ENCODE measurements around the gene FAM124A. TPM values are rescaled to one million over a fixed set of nuclear protein-coding genes. Genes with fewer than 3 reads are reported as not detected.

Gene FAM124A
- total RNA-seq, 2 experiments from 2014 or later = not detected

GRCh38 chr13:51262501-51263211, 40.5 kb downstream of the FAM124A start:
- no peaks in the 10 kb centered on the region for H3K27me3 Mint-ChIP-seq (ENCODE audit: low read depth)
- no peak for DNase-seq
- H3K27ac Mint-ChIP-seq = no peak overlapping the region
- H3K4me1 Mint-ChIP-seq (ENCODE audit: low read depth) = no peaks in the 10 kb centered on the region
- CTCF ChIA-PET = interaction anchor here (0.5 to 3.2 kb wide), 3 partner anchors 24 to 274 kb away, joined by 3 to 17 read pairs (median 10); no protein-coding TSS in a partner anchor
- intact Hi-C loops (cut with micrococcal nuclease) = no loop called here
- no peak overlapping the region for H3K4me3 Mint-ChIP-seq
- H3K9me3 Mint-ChIP-seq = no peaks in the 10 kb centered on the region
- H3K36me3 Mint-ChIP-seq (ENCODE audit: low read depth) = no peaks in the 10 kb centered on the region

- no peak overlapping the region for H3K27ac Mint-ChIP-seq
- H3K36me3 Mint-ChIP-seq (ENCODE audit: low read depth) = no peaks in the 10 kb centered on the region
- CTCF ChIA-PET = interaction anchor here (0.6 to 1.1 kb wide), 2 partner anchors 20 to 79 kb away, joined by 3 to 6 read pairs; no protein-coding TSS in a partner anchor
- intact Hi-C loops (cut with micrococcal nuclease) = no loop called here
- H3K4me3 Mint-ChIP-seq = no peak overlapping the region
- DNase-seq = no peak
- H3K27me3 Mint-ChIP-seq (ENCODE audit: low read depth) = no peaks in the 10 kb centered on the region
- no peaks in the 10 kb centered on the region for H3K9me3 Mint-ChIP-seq
- no peaks in the 10 kb centered on the region for H3K4me1 Mint-ChIP-seq (ENCODE audit: low read depth)
These were observed 44.4 kb downstream of the FAM124A start for GRCh38 chr13:51266642-51267041.

- no peaks in the 10 kb centered on the region for H3K36me3 Mint-ChIP-seq (ENCODE audit: low read depth)
- CTCF ChIA-PET = interaction anchor here (0.6 kb wide), 1 partner anchor 80 kb away, joined by 3 read pairs; no protein-coding TSS in a partner anchor
- H3K4me1 Mint-ChIP-seq (ENCODE audit: low read depth) = no peaks in the 10 kb centered on the region
- H3K4me3 Mint-ChIP-seq = no peak overlapping the region
- no peaks in the 10 kb centered on the region for H3K27me3 Mint-ChIP-seq (ENCODE audit: low read depth)
- H3K9me3 Mint-ChIP-seq = no peaks in the 10 kb centered on the region
- intact Hi-C loops (cut with micrococcal nuclease) = no loop called here
- H3K27ac Mint-ChIP-seq = no peak overlapping the region
- no peak for DNase-seq
These were observed 45.4 kb downstream of the FAM124A start for GRCh38 chr13:51267622-51268021.

GRCh38 chr13:51269039-51269438, 46.8 kb downstream of the FAM124A start:
- Mint-ChIP-seq H3K4me1 (ENCODE audit: low read depth) (no peaks in the 10 kb centered on the region), H3K36me3 (ENCODE audit: low read depth) (no peaks in the 10 kb centered on the region), H3K27ac (no peak overlapping the region), H3K9me3 (no peaks in the 10 kb centered on the region), H3K4me3 (no peak overlapping the region), H3K27me3 (ENCODE audit: low read depth) (no peaks in the 10 kb centered on the region)
- no peak for DNase-seq
- CTCF ChIA-PET = interaction anchor here (0.7 to 1.4 kb wide), 3 partner anchors 17 to 654 kb away, joined by 3 to 4 read pairs (median 4); no protein-coding TSS in a partner anchor
- intact Hi-C loops (cut with micrococcal nuclease) = no loop called here

GRCh38 chr13:51270623-51271415, 48.6 kb downstream of the FAM124A start:
- H3K27ac Mint-ChIP-seq = no peak overlapping the region
- no peaks in the 10 kb centered on the region for H3K9me3 Mint-ChIP-seq
- H3K4me1 Mint-ChIP-seq (ENCODE audit: low read depth) = no peaks in the 10 kb centered on the region
- CTCF ChIA-PET = interaction anchor here (1.1 kb wide), 1 partner anchor 16 kb away, joined by 8 read pairs; no protein-coding TSS in a partner anchor
- intact Hi-C loops (cut with micrococcal nuclease) = no loop called here
- H3K4me3 Mint-ChIP-seq = no peak overlapping the region
- no peaks in the 10 kb centered on the region for H3K27me3 Mint-ChIP-seq (ENCODE audit: low read depth)
- no peaks in the 10 kb centered on the region for H3K36me3 Mint-ChIP-seq (ENCODE audit: low read depth)
- no peak for DNase-seq

GRCh38 chr13:51271528-51272085, 49.4 kb downstream of the FAM124A start:
- Mint-ChIP-seq H3K4me3 (no peak overlapping the region), H3K4me1 (ENCODE audit: low read depth) (no peaks in the 10 kb centered on the region), H3K36me3 (ENCODE audit: low read depth) (no peaks in the 10 kb centered on the region), H3K27ac (no peak overlapping the region), H3K9me3 (no peaks in the 10 kb centered on the region), H3K27me3 (ENCODE audit: low read depth) (no peaks in the 10 kb centered on the region)
- intact Hi-C loops (cut with micrococcal nuclease) = no loop called here
- no peak for DNase-seq
- CTCF ChIA-PET = interaction anchor here (1.1 kb wide), 1 partner anchor 15 kb away, joined by 8 read pairs; no protein-coding TSS in a partner anchor

GRCh38 chr13:51275101-51275500, 52.9 kb downstream of the FAM124A start:
- DNase-seq = no peak
- H3K27ac Mint-ChIP-seq = no peak overlapping the region
- CTCF ChIA-PET = interaction anchor here (0.7 to 1.8 kb wide), 2 partner anchors 11 to 479 kb away, joined by 3 to 7 read pairs; no protein-coding TSS in a partner anchor
- no peaks in the 10 kb centered on the region for H3K27me3 Mint-ChIP-seq (ENCODE audit: low read depth)
- intact Hi-C loops (cut with micrococcal nuclease) = no loop called here
- no peak overlapping the region for H3K4me3 Mint-ChIP-seq
- no peaks in the 10 kb centered on the region for H3K36me3 Mint-ChIP-seq (ENCODE audit: low read depth)
- no peaks in the 10 kb centered on the region for H3K4me1 Mint-ChIP-seq (ENCODE audit: low read depth)
- no peaks in the 10 kb centered on the region for H3K9me3 Mint-ChIP-seq

- CTCF ChIA-PET = interaction anchor here (1.0 to 1.8 kb wide), 2 partner anchors 10 to 151 kb away, joined by 4 to 7 read pairs; no protein-coding TSS in a partner anchor
- H3K27me3 Mint-ChIP-seq (ENCODE audit: low read depth) = no peaks in the 10 kb centered on the region
- peak; percentile 10 for DNase-seq
- no peaks in the 10 kb centered on the region for H3K9me3 Mint-ChIP-seq
- intact Hi-C loops (cut with micrococcal nuclease) = no loop called here
- H3K27ac Mint-ChIP-seq = no peak overlapping the region
- H3K4me1 Mint-ChIP-seq (ENCODE audit: low read depth) = no peaks in the 10 kb centered on the region
- H3K36me3 Mint-ChIP-seq (ENCODE audit: low read depth) = no peaks in the 10 kb centered on the region
- no peak overlapping the region for H3K4me3 Mint-ChIP-seq
These were observed 54.4 kb downstream of the FAM124A start for GRCh38 chr13:51276636-51277035.

GRCh38 chr13:51277928-51278327, 55.7 kb downstream of the FAM124A start:
- intact Hi-C loops (cut with micrococcal nuclease) = no loop called here
- Mint-ChIP-seq H3K4me3 (no peak overlapping the region), H3K36me3 (ENCODE audit: low read depth) (no peaks in the 10 kb centered on the region), H3K9me3 (no peaks in the 10 kb centered on the region), H3K4me1 (ENCODE audit: low read depth) (no peaks in the 10 kb centered on the region), H3K27ac (no peak overlapping the region), H3K27me3 (ENCODE audit: low read depth) (no peaks in the 10 kb centered on the region)
- CTCF ChIA-PET = interaction anchor here (1.1 to 1.5 kb wide), 3 partner anchors 9 to 152 kb away, joined by 3 to 5 read pairs (median 5); no protein-coding TSS in a partner anchor
- no peak for DNase-seq

GRCh38 chr13:51278426-51279130, 56.4 kb downstream of the FAM124A start:
- CTCF ChIA-PET = interaction anchor here (1.1 to 1.5 kb wide), 3 partner anchors 8 to 153 kb away, joined by 3 to 5 read pairs (median 5); no protein-coding TSS in a partner anchor
- Mint-ChIP-seq H3K36me3 (ENCODE audit: low read depth) (no peaks in the 10 kb centered on the region), H3K4me1 (ENCODE audit: low read depth) (no peaks in the 10 kb centered on the region), H3K27me3 (ENCODE audit: low read depth) (no peaks in the 10 kb centered on the region), H3K27ac (no peak overlapping the region), H3K9me3 (no peaks in the 10 kb centered on the region), H3K4me3 (no peak overlapping the region)
- no peak for DNase-seq
- intact Hi-C loops (cut with micrococcal nuclease) = no loop called here

- H3K4me1 Mint-ChIP-seq (ENCODE audit: low read depth) = no peaks in the 10 kb centered on the region
- H3K27ac Mint-ChIP-seq = no peak overlapping the region
These were observed 58.3 kb downstream of the FAM124A start for GRCh38 chr13:51280379-51280940.

More at GRCh38 chr13:51280379-51280940, 58.3 kb downstream of the FAM124A start:
- Mint-ChIP-seq H3K4me3 (no peak overlapping the region), H3K27me3 (ENCODE audit: low read depth) (no peaks in the 10 kb centered on the region), H3K36me3 (ENCODE audit: low read depth) (no peaks in the 10 kb centered on the region), H3K9me3 (no peaks in the 10 kb centered on the region)
- intact Hi-C loops (cut with micrococcal nuclease) = no loop called here
- no peak for DNase-seq
- CTCF ChIA-PET = interaction anchor here (1.2 kb wide), 1 partner anchor 517 kb away, joined by 4 read pairs; no protein-coding TSS in a partner anchor
